Esophagus muscularis mucosa (tissue), 4 donors: ENCODE measurements around the gene OBSCN.

ENCODE experiments used
- EP300 ChIP-seq: sonication (generic); formaldehyde crosslinking; IDR thresholded peaks from one replicate; pipeline ENCODE4 v1.6.1; 2017; ENCODE audit warnings: antibody characterized with exemption
- POLR2A ChIP-seq: fragments of 450-650 bp; IDR thresholded peaks from one replicate; pipeline ENCODE4 v1.6.1; 2017; ENCODE audit warnings: antibody characterized with exemption, moderate library complexity, mild to moderate bottlenecking, low read depth
- POLR2AphosphoS5 ChIP-seq, 2 donors: sonication (generic); formaldehyde crosslinking; IDR thresholded peaks; one replicate each; pipeline ENCODE4 v1.6.1; 2017; ENCODE audit warnings: antibody characterized with exemption in 2 of 2
- TF ChIP-seq, protein P1 (sequence below), 3 experiments: fragments of 200-600 bp in 2 of 3; fragments of 450-650 bp in 1 of 3; sonication (generic) in 2 of 3; IDR thresholded peaks; one replicate each; pipeline ENCODE4 v1.5.1; 2017 to 2019; ENCODE audit warnings: antibody characterized with exemption in 3 of 3, mild to moderate bottlenecking in 2 of 3, moderate library complexity in 1 of 3

DNA sequence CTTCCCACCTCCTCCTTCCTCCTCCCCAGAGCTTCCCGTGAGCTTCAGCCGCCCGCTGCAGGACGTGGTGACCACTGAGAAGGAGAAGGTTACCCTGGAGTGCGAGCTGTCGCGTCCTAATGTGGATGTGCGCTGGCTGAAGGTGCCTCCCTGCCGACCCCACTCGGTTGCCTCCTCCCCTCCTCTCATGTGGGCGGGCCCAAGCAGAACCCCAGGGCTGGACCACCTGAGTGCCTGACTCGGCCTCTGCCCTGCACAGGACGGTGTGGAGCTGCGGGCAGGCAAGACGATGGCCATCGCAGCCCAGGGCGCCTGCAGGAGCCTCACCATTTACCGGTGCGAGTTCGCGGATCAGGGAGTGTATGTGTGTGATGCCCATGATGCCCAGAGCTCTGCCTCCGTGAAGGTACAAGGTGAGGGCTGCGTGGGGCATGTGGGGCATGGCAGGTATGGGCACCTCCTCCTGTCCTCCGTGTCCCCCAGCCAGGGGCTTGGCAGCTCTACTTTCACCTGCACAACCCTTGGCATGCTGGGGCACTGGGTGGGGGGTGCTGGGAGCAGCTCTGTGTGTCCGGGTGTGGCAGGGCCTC lies 69.2 kb downstream of the OBSCN start:
- TF ChIP-seq, protein P1, sequence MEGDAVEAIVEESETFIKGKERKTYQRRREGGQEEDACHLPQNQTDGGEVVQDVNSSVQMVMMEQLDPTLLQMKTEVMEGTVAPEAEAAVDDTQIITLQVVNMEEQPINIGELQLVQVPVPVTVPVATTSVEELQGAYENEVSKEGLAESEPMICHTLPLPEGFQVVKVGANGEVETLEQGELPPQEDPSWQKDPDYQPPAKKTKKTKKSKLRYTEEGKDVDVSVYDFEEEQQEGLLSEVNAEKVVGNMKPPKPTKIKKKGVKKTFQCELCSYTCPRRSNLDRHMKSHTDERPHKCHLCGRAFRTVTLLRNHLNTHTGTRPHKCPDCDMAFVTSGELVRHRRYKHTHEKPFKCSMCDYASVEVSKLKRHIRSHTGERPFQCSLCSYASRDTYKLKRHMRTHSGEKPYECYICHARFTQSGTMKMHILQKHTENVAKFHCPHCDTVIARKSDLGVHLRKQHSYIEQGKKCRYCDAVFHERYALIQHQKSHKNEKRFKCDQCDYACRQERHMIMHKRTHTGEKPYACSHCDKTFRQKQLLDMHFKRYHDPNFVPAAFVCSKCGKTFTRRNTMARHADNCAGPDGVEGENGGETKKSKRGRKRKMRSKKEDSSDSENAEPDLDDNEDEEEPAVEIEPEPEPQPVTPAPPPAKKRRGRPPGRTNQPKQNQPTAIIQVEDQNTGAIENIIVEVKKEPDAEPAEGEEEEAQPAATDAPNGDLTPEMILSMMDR (IDR thresholded peaks at IDR 0.05) = no peak
- TF ChIP-seq POLR2A = no peak
- no peak for TF ChIP-seq POLR2AphosphoS5 (IDR thresholded peaks at IDR 0.05)
- no peak for TF ChIP-seq EP300
